NCI-H1436 (cell line): Measurements from ENCODE around the gene CCL19.
"Not testable (repeated sequence)": the region's sequence is repeated elsewhere in the genome, so short reads cannot be mapped to it uniquely, and the experiment has no call there.

ENCODE experiments used
- DNase-seq: peaks from one replicate; lab custom pipeline; 2025; lab: John Stamatoyannopoulos, UW

Gene CCL19

GRCh38 chr9:34690983-34691935 is at the start of gene CCL19:
Gene CCL19 (minus strand): TSS chr9:34691276. CDS start chr9:34691139, 137 bp downstream.
- no peak for DNase-seq

- not testable (repeated sequence) for DNase-seq
Observed at GRCh38 chr9:34740176-34740575, 49.1 kb upstream of the CCL19 start.

DNA sequence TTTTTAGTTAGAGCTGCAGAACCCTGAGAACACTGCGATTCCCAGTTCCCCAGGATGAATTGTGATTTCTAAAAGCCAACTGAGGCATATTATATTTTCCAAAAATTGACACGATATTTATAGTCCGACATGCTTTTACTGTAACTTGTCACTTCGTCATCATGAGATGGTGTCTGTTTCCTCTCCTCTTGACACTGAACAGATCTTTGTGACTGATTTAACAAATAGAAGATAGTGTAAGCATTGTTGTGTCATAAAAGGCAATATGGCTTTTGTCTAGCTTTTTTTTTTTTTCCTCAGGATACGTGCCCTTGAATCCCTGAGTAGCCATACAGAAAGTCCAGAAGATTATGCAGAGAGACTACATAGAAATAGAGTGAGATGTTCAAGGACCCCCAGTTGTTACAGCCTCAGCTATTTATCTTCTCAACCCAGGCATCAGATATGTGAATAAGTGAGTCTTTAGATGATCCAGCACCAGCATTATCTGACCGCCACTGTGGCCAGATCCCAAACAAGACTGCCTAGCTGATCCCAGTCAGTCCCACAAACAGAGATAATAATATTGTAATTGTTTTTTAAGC is 46.7 kb upstream of the CCL19 start:
- DNase-seq: no peak

DNA sequence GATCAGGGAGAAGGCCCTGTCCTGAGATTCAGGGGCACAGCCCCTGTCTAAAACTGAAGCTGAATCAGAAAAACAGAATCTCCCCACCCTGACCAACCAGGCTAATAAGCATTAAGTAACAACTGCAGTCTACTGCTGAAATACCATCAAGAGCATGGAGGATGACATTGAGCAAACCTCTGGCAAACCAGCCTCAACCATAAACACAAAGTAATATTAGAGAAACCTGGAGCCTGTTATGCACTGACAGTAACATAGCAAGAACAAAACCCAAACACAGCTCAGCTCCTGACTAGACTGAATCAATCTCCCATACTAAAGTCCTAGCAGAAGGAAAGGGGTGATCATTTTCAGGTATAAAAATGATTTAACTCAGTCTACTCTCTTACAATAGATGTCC is 43.6 kb upstream of the CCL19 start:
- no peak for DNase-seq

DNA sequence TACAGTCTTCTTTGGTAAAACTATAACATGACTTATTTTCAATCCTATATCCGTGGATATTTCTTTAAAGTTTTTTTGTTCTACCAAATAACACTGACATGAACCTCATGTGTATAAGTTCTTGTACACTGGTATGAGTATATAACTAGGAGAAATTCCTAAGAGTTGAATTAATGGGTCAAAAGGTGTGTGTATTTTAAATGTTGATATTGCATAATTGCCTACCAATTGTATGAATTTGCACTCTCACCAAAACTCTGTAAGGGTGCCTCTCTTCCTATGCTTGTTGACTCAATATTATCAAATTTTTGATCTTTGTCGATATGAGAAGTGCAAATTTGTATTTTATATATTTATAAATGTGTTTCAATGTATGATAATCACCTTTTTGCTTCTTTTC is 41.8 kb upstream of the CCL19 start:
- DNase-seq: no peak

GRCh38 chr9:34732478-34732877 is 41.4 kb upstream of the CCL19 start:
- no peak for DNase-seq

GRCh38 chr9:34723141-34723540 is 32.1 kb upstream of the CCL19 start:
- DNase-seq: no peak

GRCh38 chr9:34719769-34720025 is 28.6 kb upstream of the CCL19 start:
- DNase-seq: not testable (repeated sequence)

GRCh38 chr9:34719021-34719768 is 28.1 kb upstream of the CCL19 start:
- DNase-seq: no peak

DNA sequence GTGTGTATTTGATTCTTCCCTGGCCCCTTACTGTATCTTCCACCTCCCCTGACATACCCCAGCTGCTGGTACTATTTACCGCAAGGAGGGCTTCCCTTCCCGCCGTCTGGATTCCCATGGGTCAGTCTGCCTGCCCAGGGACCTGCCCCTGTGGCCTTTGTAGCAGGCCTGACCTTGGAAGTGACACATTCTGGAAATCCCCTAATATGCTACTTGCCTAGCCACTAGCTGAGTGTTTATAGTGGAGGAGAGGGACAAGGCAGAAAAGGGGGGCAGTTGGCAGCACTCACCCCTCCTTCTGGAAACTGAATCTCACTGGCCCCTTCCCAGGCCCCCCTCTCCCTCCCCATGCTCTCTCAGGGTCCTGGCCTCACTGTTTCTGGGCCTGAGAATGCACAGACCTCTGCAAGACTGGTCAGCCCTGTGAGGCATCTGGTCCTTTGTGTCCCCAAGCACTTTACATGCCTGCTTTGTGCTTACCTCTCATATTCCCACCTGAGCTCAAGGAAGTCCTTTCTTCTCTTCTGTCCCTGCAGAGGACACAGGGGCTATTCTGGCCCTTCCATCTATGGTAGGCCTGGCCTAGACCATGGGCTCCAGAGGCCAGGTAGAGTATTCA is 27.0 kb upstream of the CCL19 start:
- no peak for DNase-seq

GRCh38 chr9:34716711-34717110 is 25.6 kb upstream of the CCL19 start:
- DNase-seq: no peak

GRCh38 chr9:34715639-34716215 is 24.7 kb upstream of the CCL19 start:
- no peak for DNase-seq

- DNase-seq: no peak
Observed at GRCh38 chr9:34714007-34714406, 22.9 kb upstream of the CCL19 start.

- DNase-seq: no peak
Observed at GRCh38 chr9:34712140-34712539, 21.1 kb upstream of the CCL19 start.

GRCh38 chr9:34710023-34710422 is 18.9 kb upstream of the CCL19 start, which contains the start of gene CCL21:
Gene CCL21 (minus strand): TSS chr9:34710136. CDS start chr9:34710066, 70 bp downstream.
- DNase-seq: no peak

DNA sequence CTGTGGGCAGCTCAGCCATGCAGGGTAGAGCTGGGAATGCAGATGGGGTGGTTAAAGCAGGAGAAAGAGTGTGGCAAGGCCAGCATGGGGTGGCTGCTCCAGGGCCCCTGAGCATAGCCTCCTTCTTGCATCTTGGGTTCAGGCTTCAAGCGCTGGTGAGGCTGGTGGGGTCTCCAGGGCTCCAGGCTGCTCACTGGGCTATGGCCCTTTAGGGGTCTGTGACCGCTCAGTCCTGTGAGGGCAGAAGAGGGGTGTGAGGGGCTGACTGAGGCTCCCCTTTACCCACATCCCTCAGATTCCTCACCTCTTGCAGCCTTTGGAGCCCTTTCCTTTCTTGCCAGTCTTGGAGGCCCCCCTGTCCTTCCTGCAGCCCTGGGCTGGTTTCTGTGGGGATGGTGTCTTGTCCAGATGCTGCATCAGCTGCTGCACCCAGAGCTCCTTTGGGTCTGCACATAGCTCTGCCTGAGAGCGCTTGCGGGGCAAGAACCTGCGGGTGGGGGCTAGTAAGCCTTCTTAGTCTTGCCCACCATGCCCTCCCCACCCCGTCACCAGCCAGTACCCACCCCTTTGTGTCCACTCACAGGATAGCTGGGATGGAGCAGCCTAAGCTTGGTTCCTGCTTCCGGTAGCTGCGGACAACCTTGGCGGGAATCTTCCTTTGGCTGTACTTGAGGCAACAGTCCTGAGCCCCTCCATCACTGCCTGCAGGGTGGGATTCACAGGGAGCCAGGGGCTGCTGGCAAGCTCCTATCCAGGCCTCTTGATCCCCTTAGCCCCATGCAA is 18.3 kb upstream of the CCL19 start:
- no peak for DNase-seq

DNA sequence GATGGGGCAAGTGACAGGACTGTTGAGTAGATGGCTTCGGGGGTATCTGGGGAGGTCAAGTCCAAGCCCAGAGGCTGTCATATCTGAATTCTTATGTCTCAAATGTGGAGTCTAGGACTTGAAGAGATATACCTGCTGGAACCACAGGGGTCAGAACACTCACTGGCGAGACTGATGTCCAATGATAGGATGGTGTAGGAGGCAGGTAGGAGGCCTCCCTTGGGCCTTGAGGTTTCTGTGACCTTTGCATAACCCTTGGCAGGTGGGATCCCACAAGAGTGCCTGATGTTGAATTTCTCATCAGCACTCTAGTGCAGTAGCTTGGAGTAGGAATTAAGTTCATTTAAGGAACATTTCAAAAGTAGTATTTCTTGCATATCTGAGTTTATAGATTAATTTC is 16.1 kb upstream of the CCL19 start:
- DNase-seq: no peak

DNA sequence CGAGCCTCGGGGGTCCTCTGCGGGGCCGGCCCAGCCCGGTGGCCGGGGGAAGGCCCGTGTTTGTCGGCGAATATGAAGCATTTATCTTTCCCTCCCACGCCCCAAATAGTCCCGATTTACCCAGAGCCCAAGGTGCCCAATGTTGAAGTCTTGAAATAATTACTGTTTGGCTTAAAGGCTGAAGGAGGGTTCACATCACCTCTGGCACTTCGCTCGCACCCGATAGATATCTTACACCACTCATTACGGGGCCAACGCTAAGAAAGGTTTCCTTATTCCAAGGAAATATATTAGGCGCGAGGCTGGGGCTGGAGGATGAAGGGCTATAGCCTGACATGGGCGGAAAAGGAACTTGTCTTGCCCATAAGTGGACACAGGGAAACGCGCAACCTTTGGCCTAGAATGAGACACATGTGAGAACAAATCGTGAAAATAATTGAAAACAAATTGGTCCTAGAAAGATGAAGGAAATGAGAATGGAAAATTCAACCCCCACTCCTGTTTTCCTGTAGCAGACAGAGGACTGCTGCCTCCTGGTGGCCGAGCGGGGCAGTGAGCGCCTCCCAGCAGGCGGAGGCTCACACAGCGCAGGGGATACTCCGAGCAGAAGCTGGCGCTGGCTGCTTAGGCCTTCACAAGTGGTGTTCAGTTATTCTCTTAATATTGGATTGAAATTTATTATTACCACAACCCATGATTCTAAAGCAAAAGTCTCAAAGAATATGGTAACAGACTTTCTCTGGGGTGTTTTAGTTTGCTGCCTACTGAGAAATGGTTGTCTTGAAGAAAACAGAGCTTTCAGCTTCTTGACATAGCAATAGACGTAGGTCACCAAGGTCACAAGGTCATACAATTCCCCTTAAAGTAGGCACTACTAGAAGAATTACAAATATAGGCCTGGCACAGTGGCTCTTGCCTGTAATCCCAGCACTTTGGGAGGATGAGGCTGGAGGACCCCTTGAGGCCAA is 11.0 kb upstream of the CCL19 start:
- DNase-seq: peak; percentile 54

- DNase-seq: peak; percentile 43
Observed at GRCh38 chr9:34701023-34701768, 10.1 kb upstream of the CCL19 start.
